ENCODE results near the gene GALNS. TPM values are rescaled to one million over a fixed set of nuclear protein-coding genes. Genes with fewer than 3 reads are reported as not detected.

Gene GALNS
- total and polyA plus RNA-seq, 9 donors, result 14.0 to 40.4 (median 21.6) TPM

GRCh38 chr16:88843256-88843655 lies 13.5 kb downstream of the GALNS start:
- H3K4me3 ChIP-seq, result no peak overlapping the region
- no peaks in the 10 kb centered on the region for H3K4me1 ChIP-seq (ENCODE audit: insufficient read depth)
- intact Hi-C loops (cut with DNase I), result no loop called here
- no peaks in the 10 kb centered on the region for H3K36me3 ChIP-seq
- WGBS, 3 donors, result 93 to 95% (median 95%) methylated on average over 20 of the region's 20 CpGs
- H3K27ac ChIP-seq, result no peak overlapping the region
- no peak for TF ChIP-seq CTCF (IDR thresholded peaks at IDR 0.05)
- TF ChIP-seq POLR2A (IDR thresholded peaks at IDR 0.05), result no peak
- no peak for TF ChIP-seq EP300 (IDR thresholded peaks at IDR 0.05)
- no peak for DNase-seq
- H3K27me3 ChIP-seq, result no peaks in the 10 kb centered on the region
- H3K9me3 ChIP-seq, result no peaks in the 10 kb centered on the region

- TF ChIP-seq EP300 (IDR thresholded peaks at IDR 0.05) (no peak), POLR2A (IDR thresholded peaks at IDR 0.05) (no peak), CTCF (IDR thresholded peaks at IDR 0.05) (no peak)
- intact Hi-C loops (cut with DNase I), result no loop called here
- 91 to 94% (median 92%) methylated on average over 23 to 25 of the region's 25 CpGs for WGBS, 3 donors
- no peak overlapping the region for H3K4me3 ChIP-seq
- H3K27ac ChIP-seq, result no peak overlapping the region
- no peak for DNase-seq
- no peaks in the 10 kb centered on the region for H3K36me3 ChIP-seq
- no peaks in the 10 kb centered on the region for H3K9me3 ChIP-seq
- H3K27me3 ChIP-seq, result no peaks in the 10 kb centered on the region
- no peaks in the 10 kb centered on the region for H3K4me1 ChIP-seq (ENCODE audit: insufficient read depth)
Measured at GRCh38 chr16:88842806-88843205, 13.9 kb downstream of the GALNS start.

GRCh38 chr16:88842308-88842756 lies 14.4 kb downstream of the GALNS start:
- intact Hi-C loops (cut with DNase I), result no loop called here
- no peaks in the 10 kb centered on the region for H3K36me3 ChIP-seq

DNA sequence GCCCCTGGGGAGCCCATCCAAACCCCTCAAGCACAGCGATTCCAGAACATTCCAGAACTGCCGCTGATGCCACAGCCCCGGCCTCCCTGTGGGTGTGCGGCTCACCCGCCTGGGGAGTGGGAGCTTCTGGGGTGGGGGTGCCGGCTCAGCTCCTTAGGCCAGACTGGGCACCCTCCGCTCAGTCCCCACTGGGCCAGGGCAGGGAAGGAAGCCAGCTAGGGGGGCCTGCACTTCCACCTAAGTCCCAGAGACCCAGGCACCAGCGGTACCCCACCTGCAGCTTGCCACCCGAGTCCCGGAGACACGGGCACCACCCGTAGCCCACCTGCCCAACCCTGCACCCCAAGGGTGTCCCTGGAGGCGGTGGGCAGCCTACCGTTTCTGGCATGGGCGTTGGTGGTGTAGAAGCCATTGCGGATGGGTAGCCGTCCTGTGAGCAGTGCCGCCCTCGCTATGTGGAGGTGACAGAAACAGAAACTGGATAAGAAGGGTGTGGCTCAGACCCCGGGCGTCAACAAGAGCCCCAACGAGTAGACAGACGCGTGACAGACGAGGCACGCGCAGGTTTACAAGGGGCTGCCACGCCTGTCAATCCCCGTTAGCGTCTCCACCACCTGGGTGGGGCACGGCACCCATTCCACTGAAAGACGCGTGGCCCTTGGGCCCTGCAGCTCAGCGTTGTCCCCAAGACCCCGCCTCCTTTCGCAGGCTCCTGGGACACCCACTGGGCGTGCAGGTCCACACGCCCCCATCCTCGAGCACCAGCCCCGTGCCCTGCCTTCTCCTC lies 15.0 kb downstream of the GALNS start:
- Histone ChIP-seq H3K36me3 (no peaks in the 10 kb centered on the region), H3K27me3 (no peaks in the 10 kb centered on the region), H3K27ac (no peak overlapping the region), H3K9me3 (no peaks in the 10 kb centered on the region), H3K4me1 (ENCODE audit: insufficient read depth) (no peaks in the 10 kb centered on the region), H3K4me3 (no peak overlapping the region)
- 91 to 94% (median 92%) methylated on average over 35 to 40 of the region's 40 CpGs for WGBS, 3 donors
- no peak for DNase-seq
- intact Hi-C loops (cut with DNase I), result no loop called here
- no peak for TF ChIP-seq CTCF (IDR thresholded peaks at IDR 0.05)
- TF ChIP-seq EP300 (IDR thresholded peaks at IDR 0.05), result no peak
- no peak for TF ChIP-seq POLR2A (IDR thresholded peaks at IDR 0.05)

More at GRCh38 chr16:88842308-88842756, 14.4 kb downstream of the GALNS start:
- WGBS, 3 donors, result 88 to 93% (median 91%) methylated on average over 15 of the region's 15 CpGs
- no peak for DNase-seq
- Histone ChIP-seq H3K4me3 (no peak overlapping the region), H3K27me3 (no peaks in the 10 kb centered on the region), H3K9me3 (no peaks in the 10 kb centered on the region), H3K4me1 (ENCODE audit: insufficient read depth) (no peaks in the 10 kb centered on the region), H3K27ac (no peak overlapping the region)
- TF ChIP-seq EP300 (IDR thresholded peaks at IDR 0.05) (no peak), POLR2A (IDR thresholded peaks at IDR 0.05) (no peak), CTCF (IDR thresholded peaks at IDR 0.05) (no peak)
